HG02884 (cell line): Measurements from ENCODE around the gene TTLL4.

ENCODE experiments used
- ATAC-seq: cut with Tn5 transposase; IDR thresholded peaks from one replicate; pipeline ENCODE4 v1.9.1; 2021; ENCODE audit warnings: mild to moderate bottlenecking, moderate library complexity; ENCODE audit not compliant: unreplicated experiment

The TTLL4 gene

DNA sequence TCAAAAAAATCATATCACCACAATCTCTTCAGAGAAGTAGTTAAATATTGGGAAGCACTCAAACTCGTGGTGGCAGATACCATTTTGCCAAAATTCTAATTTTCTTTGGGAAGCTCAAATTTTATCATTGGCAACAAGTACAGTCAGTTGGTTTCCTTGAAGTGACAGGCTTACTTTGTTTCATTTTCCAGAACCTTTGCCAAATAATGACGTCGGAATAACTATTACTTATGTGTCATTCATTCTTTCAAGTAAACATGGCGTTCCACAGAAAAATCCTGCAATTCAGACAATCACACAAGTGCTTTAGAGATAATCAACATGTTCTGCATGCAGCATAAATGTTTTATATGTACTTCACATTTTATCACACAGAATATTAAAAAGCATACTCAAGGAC, 5.4 kb downstream of the TTLL4 start:
- no peak for ATAC-seq

DNA sequence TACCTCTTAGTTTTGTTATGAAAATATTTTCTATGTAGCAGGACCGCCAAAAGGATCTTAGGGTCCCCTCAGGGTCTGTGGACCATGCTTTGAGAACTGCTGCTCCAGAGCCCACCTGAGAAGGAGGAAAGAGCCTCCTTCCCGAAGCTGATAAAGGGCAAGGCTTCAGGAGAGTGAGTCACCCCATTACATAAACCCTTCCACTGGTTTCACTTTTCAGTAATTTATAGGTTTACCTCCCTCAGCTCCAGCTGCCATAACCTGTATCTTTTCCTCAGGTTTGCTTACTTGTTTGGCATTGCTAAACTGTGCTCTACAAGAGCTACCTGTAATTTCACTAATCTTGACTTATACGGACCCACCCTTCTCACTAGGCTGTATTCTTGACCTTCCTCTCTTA, 6.6 kb downstream of the TTLL4 start:
- ATAC-seq, result no peak

DNA sequence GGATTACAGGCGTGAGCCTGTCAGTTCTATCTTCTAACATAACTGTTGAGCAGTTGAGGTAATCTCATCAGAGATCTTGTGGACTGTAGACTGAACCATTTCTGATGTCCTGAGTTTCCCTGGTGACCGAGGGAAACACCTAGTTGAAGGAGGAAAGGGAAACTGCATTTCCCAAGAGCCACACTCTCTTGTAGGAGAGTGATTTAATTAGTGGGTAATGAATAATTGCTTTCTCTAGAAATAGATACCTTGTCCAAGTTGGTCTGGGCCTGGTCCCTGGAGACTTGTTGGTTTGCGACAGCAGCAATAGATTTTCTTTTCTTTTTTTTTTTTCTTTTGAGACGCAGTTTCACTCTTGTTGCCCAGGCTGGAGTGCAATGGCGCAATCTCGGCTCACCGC, 7.4 kb downstream of the TTLL4 start:
- no peak for ATAC-seq

DNA sequence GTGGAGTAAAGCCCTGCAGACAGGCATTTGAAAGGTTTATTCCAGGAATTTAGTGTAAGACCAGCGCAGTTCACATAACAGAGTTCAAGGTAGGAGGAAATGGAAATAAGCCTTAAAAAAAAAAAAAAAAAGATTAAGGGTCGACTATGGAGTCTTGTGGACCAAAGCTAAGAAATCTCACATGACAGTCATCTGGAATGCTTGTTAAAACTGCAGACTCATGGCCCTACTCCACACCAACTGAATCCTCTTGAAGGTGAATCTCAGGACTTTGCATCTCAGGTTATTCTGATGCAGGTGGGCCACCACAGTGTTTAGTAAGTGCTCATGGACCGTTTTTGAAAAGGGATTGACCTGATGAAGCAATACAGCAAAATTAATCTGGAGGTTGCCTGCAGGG, 8.8 kb downstream of the TTLL4 start:
- no peak for ATAC-seq

DNA sequence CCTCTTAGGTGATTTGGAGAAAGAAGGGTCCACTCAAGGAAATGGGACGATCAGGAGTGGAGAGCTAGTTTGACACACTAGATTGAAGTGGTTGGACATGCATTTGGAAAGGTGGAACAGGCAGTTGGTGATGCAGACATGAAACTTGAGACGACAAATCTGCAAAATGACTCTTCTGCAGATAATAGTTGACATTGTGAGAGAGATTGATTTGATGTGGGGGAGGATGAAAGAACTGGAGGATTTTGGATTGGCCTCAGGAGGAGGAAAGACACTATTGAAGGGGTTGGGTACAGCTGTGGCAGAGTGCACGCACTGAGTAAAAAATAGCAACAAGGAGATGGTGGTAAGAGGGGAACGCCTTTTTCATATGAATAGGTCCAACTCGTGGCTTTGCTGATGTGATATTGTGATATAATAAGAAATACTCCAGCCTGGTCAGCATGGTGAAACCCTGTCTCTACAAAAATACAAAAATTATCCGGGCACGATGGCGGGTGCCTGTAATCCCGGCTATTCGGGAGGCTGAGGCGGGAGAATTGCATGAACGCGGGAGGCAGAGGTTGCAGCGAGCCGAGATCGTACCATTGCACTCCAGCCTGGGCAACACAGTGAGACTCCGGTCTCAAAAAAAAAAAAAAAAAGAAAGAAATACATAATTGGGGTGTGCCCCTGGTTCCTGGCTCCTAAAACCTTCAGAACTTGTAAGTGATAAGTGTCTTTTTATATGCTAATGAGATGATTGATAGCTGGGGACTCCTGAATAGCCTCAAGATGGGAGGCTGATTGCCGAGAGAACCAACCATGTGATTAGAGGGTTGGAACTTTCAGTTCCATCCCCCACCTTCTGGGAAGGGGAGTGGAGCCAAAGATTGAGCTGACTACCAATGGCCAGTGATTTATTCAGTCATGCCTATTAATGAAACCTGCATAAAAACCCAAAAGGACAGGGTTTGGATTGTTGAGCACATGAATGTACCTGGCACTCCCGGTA, 9.7 kb downstream of the TTLL4 start:
- no peak for ATAC-seq

DNA sequence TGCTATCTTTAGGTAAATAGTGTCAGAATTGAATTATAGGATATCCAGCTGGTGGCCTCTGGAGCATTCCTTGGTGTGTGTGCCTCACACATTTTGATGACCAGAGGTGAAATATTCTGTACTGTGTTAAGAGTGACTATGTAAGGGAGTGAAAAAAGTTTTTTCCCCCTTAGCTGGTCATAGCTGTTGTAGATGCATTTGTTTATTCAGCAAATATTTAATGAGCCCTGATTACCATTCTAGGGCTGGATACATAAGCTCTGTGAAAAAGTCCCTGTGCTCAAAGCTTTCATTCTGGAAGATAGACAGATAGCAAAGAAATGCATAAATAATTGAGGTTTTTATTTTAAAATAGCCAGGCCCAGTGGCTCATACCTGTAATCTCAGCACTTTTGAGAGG, 10.9 kb downstream of the TTLL4 start:
- ATAC-seq, result no peak

DNA sequence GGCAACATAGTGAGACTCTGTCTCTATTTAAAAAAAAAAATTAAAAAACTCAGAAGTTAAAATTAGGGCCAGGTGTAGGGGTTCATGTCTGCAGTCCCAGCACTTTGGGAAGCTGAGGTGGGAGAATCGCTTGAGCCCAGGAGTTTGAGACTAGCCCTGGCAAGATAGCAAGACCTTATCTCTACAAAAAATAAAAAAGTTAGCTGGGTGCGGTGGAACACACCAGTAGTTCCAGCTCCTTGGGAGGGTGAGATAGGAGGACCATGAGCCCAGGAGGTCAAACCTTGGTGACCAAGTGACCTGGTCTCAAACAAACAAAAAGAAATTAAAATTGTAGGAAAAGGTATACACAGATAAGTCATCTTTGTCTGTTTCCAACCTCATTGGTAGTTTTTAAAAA, 11.3 kb downstream of the TTLL4 start:
- ATAC-seq, result no peak

DNA sequence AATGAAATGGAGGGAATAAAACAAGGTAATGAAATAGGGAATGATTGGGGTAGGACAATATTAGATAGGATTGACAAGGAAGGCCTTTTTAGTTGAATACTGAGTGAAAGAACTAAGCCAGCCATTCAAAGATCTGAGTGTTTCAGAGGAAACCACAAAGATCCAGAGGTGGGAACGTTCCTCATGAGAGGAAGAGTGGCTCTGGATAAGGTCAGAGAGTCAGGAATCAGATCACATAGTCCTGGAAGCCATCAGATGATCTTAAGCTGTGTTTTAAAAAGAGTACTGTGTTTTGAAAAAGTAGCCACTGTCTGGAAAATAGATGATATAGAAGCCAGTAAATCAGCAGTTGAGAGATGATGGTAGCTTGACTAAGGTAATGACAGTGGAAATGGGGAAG, 11.8 kb downstream of the TTLL4 start:
- no peak for ATAC-seq

DNA sequence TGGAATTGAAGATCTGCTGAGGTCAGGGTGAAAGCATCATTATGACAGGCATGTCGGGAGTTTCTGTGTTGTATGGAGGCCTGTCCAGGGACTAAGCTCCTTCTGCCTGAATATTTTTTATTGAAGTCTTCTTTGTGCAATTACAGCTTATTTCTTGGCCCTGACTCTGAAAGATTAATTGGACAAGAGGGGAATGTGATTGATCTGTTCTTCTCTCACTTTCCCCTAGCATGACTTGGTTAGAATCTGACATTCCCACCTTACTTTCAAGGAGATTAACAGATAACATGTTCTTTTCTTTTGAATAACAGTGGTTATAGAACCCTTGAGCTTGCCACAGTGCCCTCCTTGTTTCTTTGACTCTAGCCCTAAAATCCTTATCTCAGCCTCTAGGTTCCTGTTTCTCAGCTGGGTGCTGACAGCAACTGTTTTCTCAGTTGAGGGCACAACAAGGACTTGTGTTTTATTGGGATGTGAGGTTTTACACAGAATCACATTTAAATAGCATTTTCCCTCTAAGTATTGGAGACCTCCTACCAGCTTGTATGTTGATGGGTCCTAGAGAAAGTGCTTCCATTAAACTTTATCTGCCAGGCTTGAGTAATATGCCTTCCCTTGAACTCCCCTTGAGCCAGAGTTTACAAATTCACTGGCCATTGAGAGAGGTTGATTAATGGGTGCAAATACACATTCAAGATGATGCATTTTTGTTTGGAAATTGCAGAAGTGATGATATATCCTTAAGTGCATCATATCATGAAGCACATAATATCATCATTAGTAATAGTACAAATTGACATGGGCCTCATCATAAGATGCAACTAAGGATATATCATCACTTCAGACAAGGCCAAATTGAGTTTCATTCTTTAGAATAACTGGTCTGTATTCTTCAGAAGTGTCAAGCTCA, 12.5 kb downstream of the TTLL4 start:
- no peak for ATAC-seq

DNA sequence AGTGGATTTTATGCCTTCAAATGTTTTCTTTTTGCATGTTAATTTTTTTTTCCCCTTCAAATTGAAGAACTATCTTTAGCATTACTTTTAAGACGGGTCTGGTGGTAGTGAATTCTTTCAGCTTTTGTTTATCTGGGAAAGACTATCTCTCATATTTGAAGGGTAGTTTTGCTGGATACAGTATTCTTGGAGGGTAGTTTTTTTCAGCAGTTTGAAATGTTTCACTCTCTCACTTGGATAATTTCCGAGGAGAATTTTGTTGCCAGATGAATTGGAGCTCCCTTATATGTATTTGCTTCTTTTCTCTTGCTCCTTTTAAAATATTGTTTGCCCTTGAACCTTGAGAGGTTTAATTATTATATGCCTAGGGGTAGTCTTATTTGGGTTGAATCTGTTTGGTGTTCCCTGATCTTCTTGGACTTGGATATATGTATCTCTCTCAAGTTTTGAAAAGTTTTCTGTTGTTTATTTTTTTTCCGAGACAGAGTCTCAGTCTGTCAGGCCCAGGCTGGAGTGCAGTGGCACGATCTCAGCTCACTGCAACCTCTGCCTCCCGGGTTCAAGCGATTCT, 15.5 kb downstream of the TTLL4 start:
- no peak for ATAC-seq

DNA sequence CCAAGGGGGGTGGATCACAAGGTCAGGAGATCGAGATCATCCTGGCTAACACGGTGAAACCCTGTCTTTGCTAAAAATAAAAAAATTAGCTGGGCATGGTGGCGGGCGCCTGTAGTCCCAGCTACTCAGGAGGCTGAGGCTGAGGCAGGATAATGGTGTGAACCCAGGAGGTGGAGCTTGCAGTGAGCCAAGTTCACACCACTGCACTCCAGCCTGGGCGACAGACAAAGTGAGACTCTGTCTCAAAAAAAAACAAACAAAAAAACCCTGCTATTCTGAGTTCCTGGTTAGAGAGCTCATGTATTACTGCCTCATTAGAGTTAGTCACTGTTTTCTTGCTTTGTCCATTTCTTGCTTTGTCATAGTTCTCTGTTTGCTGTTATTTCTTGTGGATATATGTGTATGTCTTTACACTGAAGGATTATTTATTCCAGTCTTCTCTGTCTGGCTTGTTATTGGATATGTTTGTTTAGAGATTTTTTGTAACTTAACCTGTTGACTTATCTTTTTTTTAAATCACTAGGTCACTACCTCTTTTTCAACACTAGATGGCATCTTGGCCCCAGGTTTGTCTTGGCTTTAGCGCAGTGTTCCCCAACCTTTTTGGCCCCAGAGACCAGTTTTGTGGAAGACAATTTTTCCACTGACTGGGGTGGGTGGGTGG, 17.0 kb downstream of the TTLL4 start:
- ATAC-seq, result no peak

DNA sequence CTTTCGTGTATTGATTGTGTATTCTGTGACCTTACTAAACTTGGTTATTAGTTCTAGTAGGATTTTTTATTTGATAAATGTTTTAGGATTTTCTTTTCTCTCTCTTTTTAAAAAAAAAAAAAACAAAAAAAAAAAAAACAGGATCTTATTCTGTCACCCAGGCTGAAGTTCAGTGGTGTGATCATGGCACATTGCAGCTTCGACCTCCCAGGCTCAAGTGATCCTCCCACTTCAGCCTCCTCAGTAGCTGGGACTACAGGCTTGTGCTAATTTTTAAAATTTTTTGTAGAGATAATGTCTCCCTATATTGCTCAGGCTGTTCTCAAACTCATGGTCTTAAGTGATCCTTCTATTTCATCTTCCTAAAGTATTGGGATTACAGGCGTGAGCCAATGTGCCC, 19.0 kb downstream of the TTLL4 start:
- ATAC-seq, result no peak

DNA sequence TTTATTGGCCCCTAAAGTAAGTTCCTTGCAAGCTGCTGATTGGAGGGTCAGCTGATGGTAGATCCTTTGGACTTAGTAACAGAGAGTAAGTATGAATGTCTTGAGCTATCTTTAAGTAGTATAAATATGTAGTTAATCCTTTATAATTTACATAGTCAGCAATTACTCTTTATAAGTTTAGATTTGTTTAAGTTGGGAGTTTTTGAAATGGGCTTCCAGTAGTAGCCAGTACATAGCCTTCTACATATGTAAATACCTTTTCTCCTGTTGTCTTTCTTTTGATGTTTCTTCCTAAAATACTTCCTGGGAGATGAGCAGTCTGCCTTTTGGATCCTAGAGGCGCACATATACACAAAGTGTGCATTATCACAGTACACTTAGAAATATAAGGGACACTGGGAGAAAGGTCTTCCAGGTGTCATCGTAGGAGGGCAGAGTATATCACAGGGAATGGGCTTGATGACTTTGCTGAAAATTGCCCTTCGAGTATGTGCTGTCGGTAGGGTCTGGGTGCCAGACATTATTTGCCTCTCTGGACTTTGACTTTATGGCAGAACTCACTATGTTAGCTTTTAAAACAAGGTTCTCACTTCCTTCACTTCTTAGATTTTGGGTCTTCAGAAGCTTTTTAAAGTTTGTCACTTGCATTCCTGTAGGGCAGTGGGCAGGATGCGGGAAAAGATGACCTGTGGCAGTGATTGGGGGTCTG, 21.6 kb downstream of the TTLL4 start:
- no peak for ATAC-seq

DNA sequence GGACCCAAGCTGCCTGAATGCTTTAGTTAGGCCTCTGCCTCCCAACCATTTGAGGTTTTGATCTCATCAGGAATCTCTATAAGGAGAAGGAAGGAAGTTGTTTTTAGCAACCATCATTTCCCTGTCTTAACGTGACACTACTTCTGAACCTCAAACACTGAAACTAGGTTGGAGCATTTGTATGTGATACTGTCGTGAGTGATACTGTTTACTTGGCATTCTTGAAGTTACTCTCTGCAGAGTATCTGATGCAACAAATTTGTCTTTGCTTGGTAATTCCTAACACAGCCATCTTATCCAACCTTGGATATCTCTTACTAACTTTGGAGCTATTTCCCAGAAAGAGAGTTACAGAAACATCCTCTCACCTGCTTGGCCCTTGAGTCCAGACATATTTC, 22.1 kb downstream of the TTLL4 start:
- ATAC-seq, result no peak

DNA sequence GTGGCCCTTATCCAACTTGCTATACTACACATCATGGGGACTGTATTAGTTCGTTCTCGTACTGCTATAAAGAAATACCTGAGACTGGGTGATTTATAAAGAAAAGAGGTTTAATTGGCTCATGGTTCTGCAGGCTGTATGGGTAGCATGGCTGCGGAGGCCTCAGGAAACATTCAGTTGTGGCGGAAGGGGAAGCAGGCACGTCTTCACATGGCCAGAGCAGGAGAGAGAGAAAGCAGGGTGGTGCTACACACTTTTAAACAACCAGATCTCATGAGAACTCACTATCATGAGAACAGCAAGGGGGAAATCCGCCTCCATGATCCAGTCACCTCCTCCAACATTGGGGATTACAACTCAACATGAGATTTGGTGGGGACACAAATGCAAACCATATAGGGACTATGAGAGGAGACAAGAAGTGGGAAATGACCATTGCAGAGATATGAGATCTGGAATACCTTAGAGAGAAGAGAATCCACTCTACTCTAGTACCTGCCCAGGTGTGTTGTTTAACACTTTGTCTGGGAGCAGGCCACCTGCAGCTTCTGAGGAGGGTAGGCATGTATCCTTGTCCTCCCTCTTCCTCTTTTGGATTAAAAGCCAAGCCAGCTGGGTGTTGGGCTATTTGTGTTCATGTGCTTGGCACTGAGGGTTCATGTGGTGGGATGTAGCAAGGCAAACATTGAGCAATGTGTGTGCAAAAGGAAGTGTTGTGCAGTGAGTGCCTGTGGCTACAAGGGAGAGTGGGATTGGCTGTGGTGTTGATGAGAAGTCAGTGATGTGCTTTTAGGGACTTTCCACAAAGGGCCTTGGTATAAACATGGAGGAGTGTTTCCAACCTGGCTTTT, 22.8 kb downstream of the TTLL4 start:
- no peak for ATAC-seq

DNA sequence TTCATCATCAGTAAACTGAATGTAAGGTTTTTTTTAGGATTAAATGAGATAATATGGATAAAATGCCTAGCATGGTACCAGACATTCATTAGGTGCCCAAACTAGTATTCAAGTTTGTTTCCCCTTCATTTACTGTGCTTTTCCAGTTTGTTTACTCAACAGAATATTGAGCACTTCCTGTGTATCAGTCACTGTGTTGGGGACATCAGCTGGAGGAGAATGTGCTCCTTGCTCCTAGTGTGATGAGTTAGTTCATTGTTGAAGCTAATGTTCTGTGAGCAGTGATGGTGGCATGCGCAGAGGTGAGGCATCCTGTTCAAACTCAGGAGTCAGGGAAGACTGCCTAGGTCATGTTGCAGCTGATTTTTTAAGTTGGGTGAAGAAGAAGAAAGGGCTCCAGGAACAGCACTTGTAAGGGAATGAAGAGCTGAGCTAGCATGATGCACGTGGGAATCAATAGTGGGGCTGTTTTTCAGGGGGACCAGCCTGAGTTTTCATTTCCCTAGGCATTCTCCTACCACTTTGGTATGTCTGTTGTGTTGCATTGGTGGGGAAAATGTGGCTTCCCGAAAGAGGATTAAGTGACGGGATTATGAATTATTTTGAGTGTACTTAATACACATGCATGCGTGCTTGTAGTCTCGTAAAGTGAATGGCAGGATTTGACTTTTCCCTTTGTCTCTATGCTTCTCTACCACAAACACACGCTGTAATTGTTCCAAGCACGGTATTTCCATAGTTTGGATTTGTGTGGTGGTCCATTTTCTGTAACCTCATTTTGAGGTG, 23.7 kb downstream of the TTLL4 start:
- ATAC-seq, result no peak

DNA sequence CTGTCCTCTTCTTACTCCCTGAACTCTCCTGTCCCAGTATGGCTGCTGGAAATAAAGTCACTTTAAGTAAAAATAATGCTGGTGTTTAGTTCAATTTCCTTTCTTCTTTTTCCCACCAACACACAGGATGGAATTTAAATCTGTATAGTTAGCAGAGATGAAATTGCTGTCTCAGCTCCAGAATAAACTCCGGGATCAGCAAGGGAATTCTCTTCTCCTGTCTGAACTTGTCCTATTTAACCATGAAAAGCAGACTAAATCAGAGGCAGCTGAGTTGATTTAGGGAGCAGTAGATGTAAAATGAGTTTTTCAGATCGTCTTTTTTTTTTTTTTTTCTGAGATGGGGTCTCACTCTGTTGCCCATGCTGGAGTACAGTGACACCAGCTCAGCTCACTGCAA, 25.9 kb downstream of the TTLL4 start:
- no peak for ATAC-seq

DNA sequence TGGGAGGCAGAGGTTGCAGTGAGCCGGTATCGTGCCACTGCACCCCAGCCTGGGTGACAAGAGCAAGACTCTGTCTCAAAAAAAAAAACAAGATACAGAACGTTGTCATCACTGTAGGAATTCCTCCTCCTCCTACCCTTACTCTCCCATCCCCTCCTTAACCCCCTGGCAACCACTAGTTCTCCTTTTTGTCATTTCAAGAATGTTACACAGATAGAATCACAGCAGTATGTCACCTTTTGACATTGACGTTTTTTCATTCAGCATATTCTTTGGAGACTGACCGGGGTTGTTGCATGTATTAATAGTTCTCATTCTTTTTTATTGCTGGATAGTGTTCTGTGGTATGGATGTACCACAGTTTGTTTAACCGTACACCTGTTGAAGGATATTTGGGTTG, 32.4 kb downstream of the TTLL4 start:
- peak; percentile 67 for ATAC-seq

DNA sequence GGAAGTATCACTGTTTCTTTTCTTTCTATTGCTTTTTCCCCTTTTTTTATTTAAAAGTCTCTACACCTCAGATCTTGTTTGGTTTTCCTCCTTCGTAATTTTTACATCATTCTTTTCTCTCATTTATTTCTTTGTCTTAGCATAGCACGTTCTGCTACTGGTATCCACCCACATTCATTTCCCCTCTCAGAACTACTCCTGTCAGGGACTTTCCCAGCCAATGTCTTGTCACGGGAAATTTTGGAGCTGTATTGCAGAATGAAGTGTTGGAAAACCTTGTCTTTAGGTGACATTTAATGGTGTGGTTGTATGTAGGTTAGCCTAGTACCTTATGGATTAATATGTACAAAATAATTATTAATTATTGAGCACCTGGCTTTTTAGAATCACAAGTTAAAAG, 34.0 kb downstream of the TTLL4 start:
- peak; percentile 50 for ATAC-seq
